HG03060 (cell line): ENCODE results near the gene FGF18.
"Not testable (repeated sequence)": the region's sequence is repeated elsewhere in the genome, so short reads cannot be mapped to it uniquely, and the experiment has no call there.

Source experiments
- ATAC-seq: cut with Tn5 transposase; IDR thresholded peaks from one replicate; pipeline ENCODE4 v1.9.1; 2021; ENCODE audit warnings: low read depth, moderate number of reproducible peaks; ENCODE audit not compliant: unreplicated experiment

The FGF18 gene

DNA sequence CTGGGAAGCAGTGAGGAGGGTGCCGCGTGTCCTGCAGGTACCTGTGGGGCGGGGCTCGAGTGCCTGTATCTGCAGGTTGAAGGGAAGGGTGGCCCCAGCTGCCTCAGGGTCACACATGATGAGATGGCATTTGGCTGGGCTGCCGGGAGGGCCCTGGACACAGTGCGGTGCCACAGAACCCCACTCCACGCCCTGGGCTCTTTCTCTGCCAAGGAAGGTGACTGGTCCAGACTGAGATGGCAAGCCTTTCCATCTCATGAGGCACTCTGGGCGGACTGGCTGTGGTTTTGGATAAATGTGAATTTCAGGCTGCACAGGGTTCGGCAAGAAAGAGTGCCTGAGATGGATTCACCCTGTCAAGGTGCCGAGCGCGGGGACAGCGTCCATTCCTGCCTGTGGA, 69.4 kb downstream of the FGF18 start:
- no peak for ATAC-seq

DNA sequence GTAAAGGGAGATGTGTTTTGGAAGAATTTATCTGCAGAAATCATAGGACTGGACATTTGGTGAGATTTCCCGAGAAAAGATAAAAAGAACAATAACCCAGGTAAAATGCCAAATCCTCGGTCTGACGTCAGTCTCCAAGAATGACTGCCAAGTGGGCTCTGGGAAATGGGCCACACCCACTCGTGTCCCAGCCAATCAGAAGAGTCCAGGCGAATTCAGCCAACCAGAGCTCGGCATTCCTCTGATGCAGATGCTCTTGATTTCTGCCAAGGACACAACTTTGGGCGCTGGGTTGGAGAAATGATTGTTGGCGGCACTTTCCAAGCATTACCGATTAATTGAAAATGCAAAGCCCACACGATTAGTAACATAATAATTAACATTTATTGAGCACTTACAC, 73.3 kb downstream of the FGF18 start:
- no peak for ATAC-seq

GRCh38 chr5:171493646-171494393, 74.4 kb downstream of the FGF18 start:
- no peak for ATAC-seq

DNA sequence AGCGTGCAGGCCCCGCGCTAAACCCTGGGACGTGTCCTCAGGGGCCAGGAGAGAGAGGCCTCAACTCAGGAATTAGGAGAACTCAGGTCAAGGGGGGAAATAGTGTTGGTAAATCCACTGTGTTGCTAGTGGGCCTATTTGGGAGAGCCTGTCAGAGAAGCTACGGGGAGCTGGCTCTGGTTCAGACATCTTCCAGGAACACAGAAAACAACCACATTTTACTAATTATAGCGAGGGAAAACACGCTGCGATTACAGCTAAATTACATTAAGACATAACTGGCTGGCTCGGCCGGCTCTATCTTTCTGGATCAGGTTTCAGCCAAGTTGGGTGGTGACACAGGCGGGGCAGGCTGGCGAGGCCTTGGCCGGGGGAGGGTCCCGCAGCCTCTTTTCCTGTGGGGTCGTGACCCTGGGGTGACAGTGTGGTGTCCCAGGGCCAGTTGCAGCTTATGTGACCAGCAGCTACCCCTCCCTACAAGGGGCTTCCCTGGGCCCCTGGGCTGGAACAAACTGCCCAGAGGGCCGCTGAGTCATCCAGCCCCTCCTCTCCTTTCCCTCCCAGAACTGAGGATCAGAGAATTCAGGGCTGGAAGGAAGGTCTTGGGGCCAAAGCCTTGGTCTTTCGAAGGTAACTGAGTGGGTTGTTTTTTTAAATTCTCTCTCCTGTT, 75.1 kb downstream of the FGF18 start:
- ATAC-seq, result no peak

DNA sequence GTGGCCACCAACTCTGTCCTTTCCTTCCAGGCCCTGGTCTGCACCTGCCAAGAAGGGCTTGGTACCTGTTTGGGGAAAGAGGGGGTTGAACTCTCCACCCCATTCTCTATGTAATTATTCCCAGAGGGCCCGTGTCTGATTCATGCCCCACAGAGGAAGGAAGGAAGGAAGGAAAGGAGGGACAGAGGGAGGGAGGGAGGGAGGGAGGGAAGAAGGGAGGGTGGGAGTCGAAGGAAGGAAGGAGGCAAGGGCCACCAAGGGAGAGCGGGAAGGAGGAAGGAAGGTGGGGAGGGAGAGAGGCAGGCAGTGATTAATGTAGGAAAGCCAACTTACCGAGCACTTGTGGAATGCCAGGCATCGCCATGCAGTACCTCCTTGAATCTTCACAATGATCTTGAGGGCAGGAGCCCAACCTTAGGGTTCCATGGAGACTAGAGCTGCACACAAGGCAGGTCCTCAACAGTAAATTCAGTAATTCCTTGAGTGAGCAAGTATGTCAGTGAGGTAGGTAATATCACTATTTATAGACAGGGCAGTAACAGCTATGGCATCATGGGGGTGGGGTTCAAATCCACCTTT, 75.8 kb downstream of the FGF18 start:
- no peak for ATAC-seq

DNA sequence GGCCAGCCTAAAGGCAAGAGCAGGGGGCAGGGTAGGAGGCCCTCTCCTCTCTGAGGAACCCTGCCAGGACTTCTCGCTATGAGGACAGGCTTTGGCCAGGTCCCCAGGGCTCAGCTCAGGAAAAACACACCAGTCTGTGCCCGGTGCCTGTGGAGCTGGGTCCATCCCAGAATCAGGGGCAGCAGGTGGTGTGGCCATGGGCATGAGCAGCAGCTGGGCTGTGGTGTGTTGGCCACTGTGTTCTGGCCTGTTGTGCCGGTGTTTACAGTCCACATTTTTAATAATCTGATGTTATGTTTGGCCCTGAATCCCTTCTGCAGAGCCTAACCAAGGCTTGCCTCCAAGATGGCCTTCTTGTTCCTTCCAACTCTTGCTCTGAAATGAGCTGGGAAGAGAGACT, 77.0 kb downstream of the FGF18 start:
- no peak for ATAC-seq

DNA sequence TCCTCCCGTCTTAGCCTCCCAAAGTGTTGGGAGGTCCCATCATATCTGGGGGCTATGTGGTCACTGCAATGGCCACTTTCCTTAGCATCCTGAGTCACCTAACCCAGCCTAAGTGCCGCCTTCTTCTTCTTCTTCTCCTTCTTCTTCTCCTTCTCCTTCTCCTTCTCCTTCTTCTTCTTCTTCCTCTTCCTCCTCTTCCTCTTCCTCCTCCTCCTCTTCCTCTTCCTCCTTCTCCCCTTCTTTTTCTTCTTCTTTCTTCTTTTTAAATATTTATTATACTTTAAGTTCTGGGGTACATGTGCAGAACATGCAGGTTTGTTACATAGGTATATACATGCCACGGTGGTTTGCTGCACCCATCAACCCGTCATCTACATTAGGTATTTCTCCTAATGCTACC, 78.0 kb downstream of the FGF18 start:
- not testable (repeated sequence) for ATAC-seq

DNA sequence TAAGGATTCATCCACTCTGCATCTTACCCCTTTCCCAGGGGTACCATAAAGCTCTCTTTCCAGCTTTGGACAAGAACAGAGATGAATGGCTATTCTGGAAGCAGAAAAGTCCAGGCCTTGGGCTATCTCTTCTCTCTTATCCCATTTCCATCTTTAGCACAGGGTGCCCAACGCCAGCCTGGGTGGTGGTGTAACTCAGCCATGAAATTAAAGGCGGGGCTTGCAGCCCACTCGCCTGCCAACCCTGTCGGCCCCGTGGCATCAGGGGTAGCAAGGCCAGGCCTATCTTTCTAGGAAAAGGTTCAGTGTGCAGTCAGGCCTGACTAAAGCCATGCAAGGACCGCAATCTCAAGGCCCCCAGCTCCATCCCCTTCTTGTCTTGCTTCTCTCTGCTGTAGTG, 78.7 kb downstream of the FGF18 start:
- no peak for ATAC-seq

DNA sequence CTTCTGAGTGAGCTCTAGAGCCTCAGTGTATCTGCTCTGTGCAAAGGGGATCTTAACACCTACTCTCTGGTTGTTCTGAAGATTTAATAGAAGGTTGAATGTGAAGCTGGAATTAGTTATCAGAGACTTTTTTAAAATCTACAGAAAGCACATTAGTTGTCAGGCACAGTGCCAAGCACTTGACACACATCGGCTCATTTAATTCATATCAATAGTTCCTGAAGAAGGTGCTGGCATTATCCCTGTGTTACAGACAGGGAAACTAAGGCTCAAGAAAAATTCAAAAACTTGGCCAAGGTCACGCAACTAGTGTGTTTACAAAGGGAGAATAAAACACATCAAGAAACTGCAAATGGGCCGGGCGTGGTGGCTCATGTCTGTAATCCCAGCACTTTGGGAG, 80.2 kb downstream of the FGF18 start:
- no peak for ATAC-seq

GRCh38 chr5:171505473-171506043, 86.1 kb downstream of the FGF18 start:
- no peak for ATAC-seq

- ATAC-seq, result no peak
Measured at GRCh38 chr5:171506951-171507350, 87.5 kb downstream of the FGF18 start.
